Measurements from ENCODE around the gene SEMA4F.

GRCh38 chr2:74712223-74713053 is 58.4 kb downstream of the SEMA4F start:
- TF ChIP-seq CTCF (IDR thresholded peaks at IDR 0.05) = no peak
- no peak for TF ChIP-seq POLR2AphosphoS5 (IDR thresholded peaks at IDR 0.05)
- TF ChIP-seq EP300 (IDR thresholded peaks at IDR 0.05) = no peak
- no peak for TF ChIP-seq POLR2A (IDR thresholded peaks at IDR 0.05)
